Activated CD4-positive, alpha-beta T cell treated with anti-CD3 and anti-CD28 coated beads, Interleukin-2, amount 10 ng/mL, durations not matched to agents 24 days and 14 days (primary cell): ENCODE results near the gene PPM1N. TPM values are rescaled to one million over a fixed set of nuclear protein-coding genes. Genes with fewer than 3 reads are reported as not detected.

ENCODE experiments used
- DNase-seq: peaks from one replicate; pipeline ENCODE4 v3.0.0; 2022
- H3K27ac Mint-ChIP-seq: one replicate; pipeline ENCODE4 v1.8.0; 2022; ENCODE audit warnings: mild to moderate bottlenecking, mixed read lengths
- H3K27me3 Mint-ChIP-seq: one replicate; pipeline ENCODE4 v1.8.0; 2022; ENCODE audit warnings: mixed read lengths
- H3K36me3 Mint-ChIP-seq: one replicate; pipeline ENCODE4 v1.8.0; 2022; ENCODE audit warnings: low read depth, mild to moderate bottlenecking, mixed read lengths
- H3K4me1 Mint-ChIP-seq: one replicate; pipeline ENCODE4 v1.8.0; 2021; ENCODE audit warnings: mixed read lengths
- H3K4me3 Mint-ChIP-seq: one replicate; pipeline ENCODE4 v1.8.0; 2022; ENCODE audit warnings: mild to moderate bottlenecking, moderate library complexity, mixed read lengths
- H3K9me3 Mint-ChIP-seq: one replicate; pipeline ENCODE4 v1.8.0; 2021; ENCODE audit warnings: mixed read lengths
- intact Hi-C: fragments of 100-400 bp; cut with micrococcal nuclease; formaldehyde crosslinking; loops from one replicate; pipeline ENCODE4 v1.15.1; 2023
- total RNA-seq: library from RNA; stranded (reverse); gene quantifications from 2 replicates; pipeline ENCODE4 v1.2.3, GENCODE V29; 2022

The PPM1N gene
- total RNA-seq, 1 donor from 2014 or later = 1.9 TPM

DNA sequence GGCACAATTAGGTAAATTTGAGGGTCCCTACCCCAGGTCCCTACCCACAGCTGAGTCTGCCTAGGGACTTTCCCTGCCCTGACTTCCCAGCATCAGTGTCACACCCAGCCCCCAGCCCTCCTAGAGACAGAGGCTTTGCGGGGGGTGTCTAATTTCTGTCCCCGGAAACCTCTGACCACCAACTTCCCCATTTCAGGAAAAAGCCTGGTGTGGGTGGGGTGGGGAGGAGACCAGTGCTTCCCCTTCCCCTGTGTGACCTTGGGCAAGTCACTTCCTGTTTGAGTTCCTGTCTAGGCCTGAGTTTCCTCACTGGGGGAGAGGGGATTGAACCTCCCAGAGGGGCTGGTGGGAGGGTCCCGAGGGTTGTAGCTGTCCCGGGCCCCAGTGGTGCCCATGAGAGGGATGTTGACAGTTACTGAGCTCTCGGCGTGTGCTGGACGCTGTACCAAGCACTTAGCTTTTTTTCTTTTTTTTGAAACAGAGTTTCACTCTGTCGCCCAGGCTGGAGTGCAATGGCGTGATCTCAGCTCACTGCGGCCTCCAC is 16.9 kb downstream of the PPM1N start:
- Mint-ChIP-seq H3K4me3 (peak overlapping the region; percentile 66), H3K36me3 (peaks cover 51% of the 10 kb centered on the region), H3K9me3 (no peaks in the 10 kb centered on the region), H3K27ac (peak overlapping the region; percentile 88), H3K27me3 (no peaks in the 10 kb centered on the region), H3K4me1 (peaks cover 48% of the 10 kb centered on the region)
- peak; percentile 77 for DNase-seq
- intact Hi-C loops = no loop called here

DNA sequence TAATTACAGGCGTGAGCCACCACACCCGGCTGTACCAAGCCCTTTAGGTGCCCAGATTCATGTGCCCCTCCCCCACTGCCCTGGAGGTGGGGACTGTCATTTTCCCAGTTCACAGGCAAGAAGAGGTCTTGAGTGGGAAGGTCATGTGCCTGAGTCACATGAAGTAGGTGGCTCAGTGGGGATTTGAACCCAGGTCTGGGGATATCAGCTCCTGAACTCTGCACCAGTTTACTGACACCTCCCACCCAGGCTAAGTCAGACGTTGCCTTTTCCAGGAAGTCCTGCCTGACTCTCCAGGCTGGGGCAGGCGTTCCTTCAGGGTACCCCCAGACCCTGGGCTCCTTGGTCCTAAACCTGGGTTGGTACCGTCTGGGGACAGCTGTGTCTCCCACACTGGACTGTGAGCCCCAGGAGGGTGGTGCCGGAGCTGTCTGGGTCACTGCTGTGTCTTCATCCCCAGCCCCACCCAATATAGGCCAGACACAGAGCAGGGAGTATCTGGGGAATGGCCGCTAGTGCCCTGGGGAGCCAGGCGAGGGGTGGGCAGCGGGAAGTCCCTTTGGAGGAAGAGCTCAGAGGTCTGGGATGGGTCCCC is 17.7 kb downstream of the PPM1N start:
- peak overlapping the region; percentile 48 for H3K4me3 Mint-ChIP-seq
- H3K27ac Mint-ChIP-seq = peak overlapping the region; percentile 88
- intact Hi-C loops = no loop called here
- peaks cover 51% of the 10 kb centered on the region for H3K36me3 Mint-ChIP-seq
- no peaks in the 10 kb centered on the region for H3K9me3 Mint-ChIP-seq
- DNase-seq = no peak
- H3K4me1 Mint-ChIP-seq = peaks cover 44% of the 10 kb centered on the region
- H3K27me3 Mint-ChIP-seq = no peaks in the 10 kb centered on the region

DNA sequence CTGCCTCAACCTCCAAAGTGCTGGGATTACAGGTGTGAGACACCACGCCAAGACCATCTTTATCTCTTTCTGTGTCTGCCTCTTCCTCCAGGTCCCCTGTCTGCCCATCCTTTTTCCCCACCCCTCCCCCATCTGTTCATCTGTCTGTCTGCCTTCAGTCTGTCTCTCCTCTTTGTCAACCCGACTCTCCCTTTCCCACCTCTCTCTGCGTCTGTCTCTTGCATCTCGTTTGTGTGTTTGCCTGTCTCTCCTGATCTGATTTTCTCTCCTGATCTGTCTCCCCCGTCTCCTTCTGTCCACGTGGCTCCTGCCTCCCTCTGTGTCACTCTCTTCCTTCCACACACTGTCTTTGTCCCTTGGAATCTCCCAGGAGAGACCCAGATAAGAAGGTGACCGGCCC is 19.0 kb downstream of the PPM1N start:
- Mint-ChIP-seq H3K9me3 (no peaks in the 10 kb centered on the region), H3K4me3 (peak overlapping the region; percentile 41), H3K36me3 (peaks cover 48% of the 10 kb centered on the region), H3K27me3 (no peaks in the 10 kb centered on the region), H3K27ac (peak overlapping the region; percentile 70), H3K4me1 (peaks cover 36% of the 10 kb centered on the region)
- no peak for DNase-seq
- intact Hi-C loops = no loop called here

DNA sequence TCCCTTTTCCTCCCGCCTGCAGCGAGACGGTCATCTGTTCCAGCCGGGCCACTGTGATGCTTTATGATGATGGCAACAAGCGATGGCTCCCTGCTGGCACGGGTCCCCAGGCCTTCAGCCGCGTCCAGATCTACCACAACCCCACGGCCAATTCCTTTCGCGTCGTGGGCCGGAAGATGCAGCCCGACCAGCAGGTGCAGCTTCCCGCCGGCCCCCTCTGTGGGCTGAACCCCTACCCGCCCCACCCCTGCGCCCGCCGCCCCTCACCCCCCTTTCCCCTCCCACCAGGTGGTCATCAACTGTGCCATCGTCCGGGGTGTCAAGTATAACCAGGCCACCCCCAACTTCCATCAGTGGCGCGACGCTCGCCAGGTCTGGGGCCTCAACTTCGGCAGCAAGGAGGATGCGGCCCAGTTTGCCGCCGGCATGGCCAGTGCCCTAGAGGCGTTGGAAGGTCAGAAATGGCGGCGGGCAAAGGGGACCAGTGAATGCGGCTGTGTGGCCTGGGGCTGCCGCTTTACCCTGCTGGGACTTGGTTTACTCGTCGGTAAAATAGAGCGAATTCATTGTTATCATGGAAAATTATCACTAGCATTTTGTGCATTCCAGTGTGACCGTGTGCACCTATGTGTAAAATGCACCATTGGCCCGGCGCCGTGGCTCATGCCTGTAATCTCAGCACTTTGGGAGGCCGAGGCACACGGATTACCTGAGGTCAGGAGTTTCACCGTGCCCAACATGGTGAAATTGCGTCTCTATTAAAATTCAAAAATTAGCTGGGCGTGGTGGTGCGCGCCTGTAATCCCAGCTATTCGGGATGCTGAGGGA is 19.6 kb downstream of the PPM1N start:
- Mint-ChIP-seq H3K4me1 (peaks cover 34% of the 10 kb centered on the region), H3K4me3 (no peak overlapping the region), H3K36me3 (peaks cover 47% of the 10 kb centered on the region), H3K9me3 (no peaks in the 10 kb centered on the region), H3K27me3 (no peaks in the 10 kb centered on the region), H3K27ac (peak overlapping the region; percentile 70)
- intact Hi-C loops = no loop called here
- DNase-seq = no peak

DNA sequence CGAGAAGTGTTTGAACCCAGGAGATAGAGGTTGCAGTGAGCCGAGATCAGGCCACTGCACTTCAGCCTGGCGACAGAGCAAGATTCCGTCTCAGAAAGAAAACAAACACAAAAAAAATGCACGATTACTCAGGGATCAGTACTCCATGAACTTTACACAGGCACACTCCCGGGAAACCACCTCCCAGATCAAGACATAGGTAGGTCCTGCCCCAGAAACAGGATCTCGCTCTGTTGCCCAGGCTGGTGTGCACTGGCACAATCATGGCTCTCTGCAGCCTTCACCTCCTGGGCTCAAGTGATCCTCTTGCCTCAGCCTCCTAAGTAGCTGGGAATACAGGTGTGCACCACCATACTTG is 20.2 kb downstream of the PPM1N start:
- H3K27ac Mint-ChIP-seq = no peak overlapping the region
- no peak overlapping the region for H3K4me3 Mint-ChIP-seq
- no peak for DNase-seq
- no peaks in the 10 kb centered on the region for H3K9me3 Mint-ChIP-seq
- no peaks in the 10 kb centered on the region for H3K27me3 Mint-ChIP-seq
- H3K36me3 Mint-ChIP-seq = peaks cover 45% of the 10 kb centered on the region
- H3K4me1 Mint-ChIP-seq = peaks cover 31% of the 10 kb centered on the region
- intact Hi-C loops = no loop called here

DNA sequence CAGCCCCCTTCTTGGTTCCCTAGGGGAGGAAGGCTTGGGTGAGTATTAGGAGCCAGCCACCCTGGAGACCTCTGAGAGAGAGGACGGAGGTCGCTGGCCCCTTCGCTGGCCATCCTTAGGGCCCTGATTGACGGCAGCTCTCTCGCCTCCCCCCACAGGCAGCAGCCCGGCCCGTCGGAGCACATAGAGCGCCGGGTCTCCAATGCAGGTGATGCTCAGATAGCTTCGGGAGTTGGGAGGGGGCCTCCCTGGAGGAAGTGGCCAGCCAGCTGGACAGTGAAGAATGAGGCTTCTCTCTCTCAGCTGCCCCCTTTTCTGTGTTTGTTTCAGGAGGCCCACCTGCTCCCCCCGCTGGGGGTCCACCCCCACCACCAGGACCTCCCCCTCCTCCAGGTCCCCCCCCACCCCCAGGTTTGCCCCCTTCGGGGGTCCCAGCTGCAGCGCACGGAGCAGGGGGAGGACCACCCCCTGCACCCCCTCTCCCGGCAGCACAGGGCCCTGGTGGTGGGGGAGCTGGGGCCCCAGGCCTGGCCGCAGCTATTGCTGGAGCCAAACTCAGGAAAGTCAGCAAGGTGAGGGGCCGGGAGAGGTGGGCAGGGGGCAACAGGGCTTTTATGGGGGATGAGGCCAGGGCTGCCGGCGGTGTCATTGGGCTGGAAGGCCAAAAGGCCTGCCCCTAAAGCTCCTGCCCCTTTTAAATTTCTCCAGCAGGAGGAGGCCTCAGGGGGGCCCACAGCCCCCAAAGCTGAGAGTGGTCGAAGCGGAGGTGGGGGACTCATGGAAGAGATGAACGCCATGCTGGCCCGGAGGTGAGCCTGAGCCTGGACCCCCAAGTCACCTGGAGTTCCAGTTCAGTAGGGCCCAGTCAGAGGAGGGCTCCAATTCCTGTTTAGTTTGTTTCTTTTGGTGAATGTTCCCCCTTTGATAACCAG is 24.0 kb downstream of the PPM1N start:
- H3K4me3 Mint-ChIP-seq = no peak overlapping the region
- DNase-seq = no peak
- H3K4me1 Mint-ChIP-seq = peaks cover 16% of the 10 kb centered on the region
- H3K27me3 Mint-ChIP-seq = no peaks in the 10 kb centered on the region
- H3K9me3 Mint-ChIP-seq = no peaks in the 10 kb centered on the region
- intact Hi-C loops = loop anchor here (2.0 to 5.0 kb wide), 2 partner anchors 15 to 35 kb away; partner anchors contain the start of gene VASP
- H3K27ac Mint-ChIP-seq = no peak overlapping the region
- H3K36me3 Mint-ChIP-seq = peaks cover 62% of the 10 kb centered on the region

DNA sequence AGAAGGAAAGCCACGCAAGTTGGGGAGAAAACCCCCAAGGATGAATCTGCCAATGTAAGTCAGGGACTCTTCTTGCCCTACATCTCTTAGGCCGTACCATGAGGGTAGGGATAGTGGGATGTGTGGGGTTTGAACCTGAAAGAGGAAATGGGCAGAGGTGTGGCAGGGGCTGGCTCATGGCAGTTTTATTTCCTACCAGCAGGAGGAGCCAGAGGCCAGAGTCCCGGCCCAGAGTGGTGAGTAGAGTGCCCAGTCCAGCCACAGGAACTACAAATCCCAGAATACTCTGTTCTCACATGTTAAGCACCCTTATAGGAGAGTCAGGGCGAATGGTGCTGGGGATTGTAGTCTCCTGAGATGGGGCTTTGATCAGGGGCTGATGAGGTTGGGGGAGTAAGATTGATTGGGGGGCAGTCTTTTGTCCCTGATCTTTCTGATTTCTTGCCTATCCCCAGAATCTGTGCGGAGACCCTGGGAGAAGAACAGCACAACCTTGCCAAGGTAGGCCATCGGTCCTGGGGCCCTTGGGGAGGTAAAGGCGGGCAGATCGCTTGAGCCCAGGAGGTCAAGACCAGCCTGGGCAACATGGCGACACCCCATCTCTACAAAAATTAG is 25.5 kb downstream of the PPM1N start:
- peaks cover 18% of the 10 kb centered on the region for H3K4me1 Mint-ChIP-seq
- intact Hi-C loops = loop anchor here (1.0 to 5.0 kb wide), 4 partner anchors 17 to 120 kb away; partner anchors contain the start of gene VASP
- H3K36me3 Mint-ChIP-seq = peaks cover 63% of the 10 kb centered on the region
- no peaks in the 10 kb centered on the region for H3K9me3 Mint-ChIP-seq
- no peaks in the 10 kb centered on the region for H3K27me3 Mint-ChIP-seq
- peak overlapping the region; percentile 53 for H3K27ac Mint-ChIP-seq
- no peak overlapping the region for H3K4me3 Mint-ChIP-seq
- peak; percentile 92 for DNase-seq

DNA sequence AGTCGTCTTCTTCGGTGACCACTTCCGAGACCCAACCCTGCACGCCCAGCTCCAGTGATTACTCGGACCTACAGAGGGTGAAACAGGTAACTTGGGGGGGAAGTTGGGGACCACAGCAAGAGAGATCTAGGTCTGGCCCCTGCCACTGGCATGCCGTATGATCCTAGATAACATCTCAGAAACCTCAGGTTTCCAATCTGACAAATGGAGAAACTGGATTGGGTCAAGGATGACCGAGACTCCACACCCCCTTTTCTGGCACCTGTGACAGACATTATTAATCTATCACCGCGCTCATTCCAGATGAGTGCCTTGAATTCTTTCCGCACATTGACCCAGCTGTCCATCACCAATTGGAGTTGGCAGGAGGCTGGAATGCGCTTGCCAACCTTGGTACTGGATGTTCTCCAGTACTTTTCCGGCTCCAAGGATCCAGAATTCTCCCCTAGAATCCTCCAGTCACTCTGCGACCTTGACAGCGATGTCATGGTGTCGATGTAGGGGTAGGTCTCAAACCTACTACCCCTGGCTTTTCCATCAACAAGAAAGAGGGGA is 26.4 kb downstream of the PPM1N start:
- H3K9me3 Mint-ChIP-seq = no peaks in the 10 kb centered on the region
- H3K36me3 Mint-ChIP-seq = peaks cover 64% of the 10 kb centered on the region
- H3K4me3 Mint-ChIP-seq = no peak overlapping the region
- H3K4me1 Mint-ChIP-seq = peaks cover 18% of the 10 kb centered on the region
- DNase-seq = no peak
- H3K27me3 Mint-ChIP-seq = no peaks in the 10 kb centered on the region
- H3K27ac Mint-ChIP-seq = no peak overlapping the region
- intact Hi-C loops = loop anchor here (5.0 kb wide), 1 partner anchor 33 kb away; no protein-coding TSS in a partner anchor

DNA sequence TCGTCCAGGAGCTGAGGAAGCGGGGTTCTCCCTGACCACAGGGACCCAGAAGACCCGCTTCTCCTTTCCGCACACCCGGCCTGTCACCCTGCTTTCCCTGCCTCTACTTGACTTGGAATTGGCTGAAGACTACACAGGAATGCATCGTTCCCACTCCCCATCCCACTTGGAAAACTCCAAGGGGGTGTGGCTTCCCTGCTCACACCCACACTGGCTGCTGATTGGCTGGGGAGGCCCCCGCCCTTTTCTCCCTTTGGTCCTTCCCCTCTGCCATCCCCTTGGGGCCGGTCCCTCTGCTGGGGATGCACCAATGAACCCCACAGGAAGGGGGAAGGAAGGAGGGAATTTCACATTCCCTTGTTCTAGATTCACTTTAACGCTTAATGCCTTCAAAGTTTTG is 27.9 kb downstream of the PPM1N start:
- peaks cover 55% of the 10 kb centered on the region for H3K36me3 Mint-ChIP-seq
- H3K27me3 Mint-ChIP-seq = no peaks in the 10 kb centered on the region
- no peak overlapping the region for H3K27ac Mint-ChIP-seq
- intact Hi-C loops = no loop called here
- peaks cover 18% of the 10 kb centered on the region for H3K4me1 Mint-ChIP-seq
- H3K4me3 Mint-ChIP-seq = no peak overlapping the region
- DNase-seq = no peak
- H3K9me3 Mint-ChIP-seq = no peaks in the 10 kb centered on the region

DNA sequence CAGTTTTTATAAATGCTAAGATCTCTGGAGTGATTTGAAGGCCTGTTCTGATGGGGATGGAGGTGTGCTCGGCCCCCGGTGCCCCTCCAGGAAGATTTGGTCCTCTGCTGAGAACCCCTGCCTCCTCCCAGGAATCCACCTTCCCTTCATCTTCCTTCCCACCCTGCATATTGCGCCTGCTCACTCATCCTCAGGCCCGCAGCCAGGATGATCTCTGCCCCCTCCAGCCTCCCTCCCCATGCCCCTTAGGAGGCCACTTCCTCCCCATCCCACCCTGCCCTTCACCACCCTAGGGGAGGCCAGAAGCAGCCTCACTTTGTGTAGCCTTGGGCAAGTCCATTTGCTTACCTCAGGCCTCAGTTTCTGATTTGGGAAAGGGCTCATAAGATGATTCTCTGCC is 28.7 kb downstream of the PPM1N start:
- no peaks in the 10 kb centered on the region for H3K9me3 Mint-ChIP-seq
- H3K4me1 Mint-ChIP-seq = peaks cover 18% of the 10 kb centered on the region
- H3K4me3 Mint-ChIP-seq = no peak overlapping the region
- no peak overlapping the region for H3K27ac Mint-ChIP-seq
- H3K36me3 Mint-ChIP-seq = peaks cover 52% of the 10 kb centered on the region
- DNase-seq = no peak
- intact Hi-C loops = no loop called here
- no peaks in the 10 kb centered on the region for H3K27me3 Mint-ChIP-seq

DNA sequence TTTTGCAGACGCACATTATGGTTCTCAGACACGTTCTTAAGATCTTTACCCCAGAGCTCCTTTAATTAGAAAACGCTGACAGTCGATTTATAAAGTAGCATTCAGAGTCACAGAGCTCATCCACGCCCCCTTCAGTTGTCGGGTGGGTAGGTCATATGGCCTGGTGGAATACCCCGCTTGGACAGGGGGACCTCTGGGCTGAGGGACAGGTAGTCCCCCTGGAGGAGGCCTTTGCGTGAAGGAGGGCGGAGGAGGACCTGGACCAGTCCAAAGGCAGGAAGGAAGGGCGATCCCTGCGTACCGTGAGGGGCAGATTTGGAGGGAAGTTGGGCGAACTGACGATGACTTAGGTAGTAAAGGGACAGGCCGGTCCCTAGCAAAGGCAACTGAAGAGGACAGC is 29.5 kb downstream of the PPM1N start:
- H3K27me3 Mint-ChIP-seq = no peaks in the 10 kb centered on the region
- H3K4me3 Mint-ChIP-seq = no peak overlapping the region
- H3K36me3 Mint-ChIP-seq = peaks cover 51% of the 10 kb centered on the region
- no peak overlapping the region for H3K27ac Mint-ChIP-seq
- peaks cover 18% of the 10 kb centered on the region for H3K4me1 Mint-ChIP-seq
- no peaks in the 10 kb centered on the region for H3K9me3 Mint-ChIP-seq
- intact Hi-C loops = no loop called here
- no peak for DNase-seq

DNA sequence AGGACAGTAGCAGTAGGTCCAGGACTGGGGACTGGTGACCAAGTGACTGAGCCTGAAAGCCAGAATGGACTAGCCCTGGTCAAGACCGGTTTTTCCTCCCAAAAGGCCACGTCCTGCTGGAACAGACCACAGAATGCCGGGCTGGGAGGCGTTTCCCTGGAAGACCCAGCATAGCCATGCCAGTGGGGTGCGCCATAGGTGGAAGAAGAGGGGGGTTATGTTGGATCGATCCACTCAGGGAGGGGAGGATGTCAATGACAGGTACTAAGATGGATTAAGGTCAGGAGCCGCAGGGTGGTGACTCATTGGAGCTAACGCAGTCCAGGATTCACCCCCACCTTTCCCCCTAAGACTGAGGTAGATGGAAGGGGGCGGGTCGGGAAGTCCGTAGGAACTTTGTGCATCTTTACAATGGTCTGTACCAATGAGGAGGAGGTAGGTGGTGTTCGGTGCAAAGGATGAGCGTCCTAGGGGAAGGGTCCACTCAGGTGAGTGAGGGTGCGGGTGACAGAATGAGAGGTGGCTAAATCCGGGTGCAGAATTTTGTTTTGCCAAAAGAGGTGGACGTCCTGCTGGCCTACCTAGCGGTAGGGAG is 30.0 kb downstream of the PPM1N start:
- no peak for DNase-seq
- intact Hi-C loops = no loop called here
- Mint-ChIP-seq H3K9me3 (no peaks in the 10 kb centered on the region), H3K27ac (no peak overlapping the region), H3K4me3 (no peak overlapping the region), H3K4me1 (peaks cover 18% of the 10 kb centered on the region), H3K27me3 (no peaks in the 10 kb centered on the region), H3K36me3 (peaks cover 51% of the 10 kb centered on the region)
